A673 (cell line): ENCODE results near the gene ATF7IP2. TPM values are rescaled to one million over a fixed set of nuclear protein-coding genes. Genes with fewer than 3 reads are reported as not detected.

Source experiments
- Bru-seq: library from RNA; stranded (reverse); fragments of 400-500 nt; gene quantifications from one replicate; lab custom pipeline; 2021; lab: Mats Ljungman, UMichigan
- BruChase-seq, 2 experiments: library from RNA; stranded (reverse); fragments of 400-500 nt; gene quantifications; one replicate each; lab custom pipeline; 2021; lab: Mats Ljungman, UMichigan
- BruUV-seq: library from RNA; stranded (reverse); fragments of 400-500 nt; replicated peaks from 2 replicates; lab custom pipeline; 2021; lab: Mats Ljungman, UMichigan
- CTCF ChIA-PET: fragments of 300-600 bp; sonication (Branson Sonifier 250); formaldehyde crosslinking; loops from one replicate; lab custom pipeline; 2022; ENCODE audit warnings: antibody characterized with exemption; lab: Charles Lee
- POLR2A ChIA-PET: fragments of 300-600 bp; sonication (Branson Sonifier 250); formaldehyde crosslinking; loops from one replicate; lab custom pipeline; 2022; ENCODE audit warnings: antibody characterized with exemption; ENCODE audit not compliant: low non-redundant PET; lab: Charles Lee
- DNase-seq: peaks from one replicate; pipeline ENCODE4 v3.0.0-alpha.2; 2015; ENCODE audit warnings: low spot score
- H3K27ac ChIP-seq: fragments of 200-600 bp; sonication (generic); 2 replicates; pipeline ENCODE4 v1.5.1; 2016; ENCODE audit warnings: mixed run types, low read depth, mild to moderate bottlenecking, mixed read lengths, antibody characterized with exemption, low read length; ENCODE audit not compliant: poor library complexity, severe bottlenecking
- H3K27me3 ChIP-seq: fragments of 200-600 bp; sonication (generic); replicated peaks from 2 replicates; pipeline ENCODE4 v1.6.1; 2017; ENCODE audit warnings: mixed run types, low read depth, mild to moderate bottlenecking, mixed read lengths, antibody characterized with exemption, low read length; ENCODE audit not compliant: insufficient read depth, poor library complexity
- H3K36me3 ChIP-seq: fragments of 200-600 bp; sonication (generic); 2 replicates; pipeline ENCODE4 v1.6.1; 2016; ENCODE audit warnings: mixed run types, mild to moderate bottlenecking, mixed read lengths, antibody characterized with exemption, low read length; ENCODE audit not compliant: insufficient read depth, poor library complexity, severe bottlenecking
- H3K4me1 ChIP-seq: fragments of 200-600 bp; sonication (generic); 2 replicates; pipeline ENCODE4 v1.6.1; 2017; ENCODE audit warnings: mixed run types, mild to moderate bottlenecking, mixed read lengths, antibody characterized with exemption, low read length; ENCODE audit not compliant: insufficient read depth, poor library complexity, severe bottlenecking
- H3K4me3 ChIP-seq: fragments of 200-600 bp; sonication (generic); 2 replicates; pipeline ENCODE4 v1.5.1; 2016; ENCODE audit warnings: low read depth, mixed run types, mild to moderate bottlenecking, mixed read lengths, low read length; ENCODE audit not compliant: poor library complexity, severe bottlenecking
- H3K9me3 ChIP-seq: fragments of 200-600 bp; sonication (generic); 2 replicates; pipeline ENCODE4 v1.6.1; 2016; ENCODE audit warnings: mixed run types, low read depth, mild to moderate bottlenecking, mixed read lengths, antibody characterized with exemption, low read length; ENCODE audit not compliant: poor library complexity, severe bottlenecking
- EZH2 ChIP-seq: fragments of 200-600 bp; sonication (generic); IDR thresholded peaks from 2 replicates; pipeline ENCODE4 v1.6.1; 2017; ENCODE audit warnings: borderline replicate concordance, low read depth, mild to moderate bottlenecking, mixed read lengths, antibody characterized with exemption, low read length; ENCODE audit not compliant: poor library complexity, severe bottlenecking
- intact Hi-C: fragments of 100-400 bp; cut with micrococcal nuclease; formaldehyde crosslinking; loops from one replicate; pipeline ENCODE4 v1.10.0; 2022; ENCODE audit not compliant: unreplicated experiment
- long read RNA-seq: library from polyadenylated mRNA; stranded (forward); transcript quantifications from one replicate; pipeline ENCODE4 v2.0.0, GENCODE V29; 2022
- total RNA-seq: library from RNA; stranded (reverse); gene quantifications from 2 replicates; pipeline ENCODE4 v1.2.3, GENCODE V29; 2021
- TF ChIP-seq, protein P1 (sequence below): fragments of 300-800, 200-600 bp; sonication (generic); conservative IDR thresholded peaks from 2 replicates; pipeline ENCODE4 v1.5.1; 2017; ENCODE audit warnings: low read depth, mild to moderate bottlenecking, antibody characterized with exemption, low read length, moderate library complexity, mixed read lengths

ATF7IP2 gene, protein sequence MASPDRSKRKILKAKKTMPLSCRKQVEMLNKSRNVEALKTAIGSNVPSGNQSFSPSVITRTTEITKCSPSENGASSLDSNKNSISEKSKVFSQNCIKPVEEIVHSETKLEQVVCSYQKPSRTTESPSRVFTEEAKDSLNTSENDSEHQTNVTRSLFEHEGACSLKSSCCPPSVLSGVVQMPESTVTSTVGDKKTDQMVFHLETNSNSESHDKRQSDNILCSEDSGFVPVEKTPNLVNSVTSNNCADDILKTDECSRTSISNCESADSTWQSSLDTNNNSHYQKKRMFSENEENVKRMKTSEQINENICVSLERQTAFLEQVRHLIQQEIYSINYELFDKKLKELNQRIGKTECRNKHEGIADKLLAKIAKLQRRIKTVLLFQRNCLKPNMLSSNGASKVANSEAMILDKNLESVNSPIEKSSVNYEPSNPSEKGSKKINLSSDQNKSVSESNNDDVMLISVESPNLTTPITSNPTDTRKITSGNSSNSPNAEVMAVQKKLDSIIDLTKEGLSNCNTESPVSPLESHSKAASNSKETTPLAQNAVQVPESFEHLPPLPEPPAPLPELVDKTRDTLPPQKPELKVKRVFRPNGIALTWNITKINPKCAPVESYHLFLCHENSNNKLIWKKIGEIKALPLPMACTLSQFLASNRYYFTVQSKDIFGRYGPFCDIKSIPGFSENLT
- total RNA-seq (20.9 and 21.9 TPM in 2 replicates), Bru-seq, nascent RNA (percentile 72 among the genes with signal in this experiment), BruChase-seq, experiment 1, labeled RNA remaining after a 2-hour chase (percentile 74 among the genes with signal in this experiment), BruChase-seq, experiment 2, labeled RNA remaining after a 6-hour chase (percentile 76 among the genes with signal in this experiment)
- long read RNA-seq, transcript ATF7IP2-214 (3 exons, 576 nt), result major isoform, 5 of 9 reads
- long read RNA-seq, partial matches to known transcripts, result 0 of 9 reads
- long read RNA-seq, other reads (novel, unspliced or antisense), result 2 of 9 reads

DNA sequence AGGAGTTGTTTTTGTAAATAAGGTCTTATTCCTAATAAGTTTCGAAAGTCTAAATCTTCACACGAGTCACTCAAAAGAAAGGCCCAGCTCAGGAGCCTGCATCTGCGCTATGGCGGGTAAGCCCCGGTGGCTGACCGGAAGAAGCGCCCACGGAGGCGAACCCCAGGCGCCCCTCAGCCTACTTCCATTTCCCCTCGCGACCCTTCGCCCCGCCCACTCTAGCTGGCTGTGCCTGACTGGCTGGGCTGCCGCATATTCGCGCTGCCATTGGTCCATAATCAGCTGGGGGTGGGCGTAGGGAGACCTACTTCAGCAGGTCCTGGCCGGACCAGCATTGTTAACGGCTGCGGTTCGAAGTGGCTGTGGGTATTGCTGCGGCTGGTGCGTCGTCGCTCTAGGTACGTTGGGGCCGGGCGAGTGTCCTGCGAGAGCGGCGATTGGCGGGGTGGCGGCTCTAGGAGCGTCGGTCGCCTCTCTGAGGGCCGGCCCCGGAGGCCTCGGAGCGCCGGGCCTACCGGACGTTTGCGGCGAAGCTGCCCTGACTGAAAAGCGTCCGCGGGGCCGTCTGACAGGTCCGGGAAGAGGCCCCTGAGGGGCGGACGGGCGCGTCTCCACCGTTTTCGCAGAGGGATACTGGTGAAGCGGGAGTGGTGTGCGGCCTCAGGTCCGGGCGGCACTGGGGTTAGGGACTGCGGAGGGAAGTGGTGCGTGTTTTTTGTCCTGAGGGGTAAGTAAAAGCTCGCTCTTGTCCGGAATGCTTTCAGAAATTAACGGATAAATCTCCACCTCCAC is at the start of gene ATF7IP2:
ATF7IP2 (plus strand) TSS at position 337 of the 792 bp plus-strand sequence. CDS start 44,560 bp downstream, outside the sequence.
- Histone ChIP-seq H3K4me3 (peak within 1 kb of the TSS; percentile 82), H3K4me1 (no peaks in the 10 kb centered on the region), H3K27ac (peak within 1 kb of the TSS; percentile 89), H3K36me3 (peaks cover 8% of the 10 kb centered on the region), H3K9me3 (peaks cover 9% of the 10 kb centered on the region), H3K27me3 (no peaks in the 10 kb centered on the region)
- POLR2A ChIA-PET, result interaction anchor here (0.7 kb wide), 1 partner anchor 352 kb away, joined by 5 read pairs; no protein-coding TSS in a partner anchor
- no TSS peak for BruUV-seq
- DNase-seq, result peak; percentile 96
- intact Hi-C loops, result loop anchor here (10.0 kb wide), 1 partner anchor 119 kb away; no protein-coding TSS in a partner anchor
- CTCF ChIA-PET, result no interaction called here
- TF ChIP-seq, protein P1, sequence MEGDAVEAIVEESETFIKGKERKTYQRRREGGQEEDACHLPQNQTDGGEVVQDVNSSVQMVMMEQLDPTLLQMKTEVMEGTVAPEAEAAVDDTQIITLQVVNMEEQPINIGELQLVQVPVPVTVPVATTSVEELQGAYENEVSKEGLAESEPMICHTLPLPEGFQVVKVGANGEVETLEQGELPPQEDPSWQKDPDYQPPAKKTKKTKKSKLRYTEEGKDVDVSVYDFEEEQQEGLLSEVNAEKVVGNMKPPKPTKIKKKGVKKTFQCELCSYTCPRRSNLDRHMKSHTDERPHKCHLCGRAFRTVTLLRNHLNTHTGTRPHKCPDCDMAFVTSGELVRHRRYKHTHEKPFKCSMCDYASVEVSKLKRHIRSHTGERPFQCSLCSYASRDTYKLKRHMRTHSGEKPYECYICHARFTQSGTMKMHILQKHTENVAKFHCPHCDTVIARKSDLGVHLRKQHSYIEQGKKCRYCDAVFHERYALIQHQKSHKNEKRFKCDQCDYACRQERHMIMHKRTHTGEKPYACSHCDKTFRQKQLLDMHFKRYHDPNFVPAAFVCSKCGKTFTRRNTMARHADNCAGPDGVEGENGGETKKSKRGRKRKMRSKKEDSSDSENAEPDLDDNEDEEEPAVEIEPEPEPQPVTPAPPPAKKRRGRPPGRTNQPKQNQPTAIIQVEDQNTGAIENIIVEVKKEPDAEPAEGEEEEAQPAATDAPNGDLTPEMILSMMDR, result no peak
- TF ChIP-seq EZH2, result no peak

DNA sequence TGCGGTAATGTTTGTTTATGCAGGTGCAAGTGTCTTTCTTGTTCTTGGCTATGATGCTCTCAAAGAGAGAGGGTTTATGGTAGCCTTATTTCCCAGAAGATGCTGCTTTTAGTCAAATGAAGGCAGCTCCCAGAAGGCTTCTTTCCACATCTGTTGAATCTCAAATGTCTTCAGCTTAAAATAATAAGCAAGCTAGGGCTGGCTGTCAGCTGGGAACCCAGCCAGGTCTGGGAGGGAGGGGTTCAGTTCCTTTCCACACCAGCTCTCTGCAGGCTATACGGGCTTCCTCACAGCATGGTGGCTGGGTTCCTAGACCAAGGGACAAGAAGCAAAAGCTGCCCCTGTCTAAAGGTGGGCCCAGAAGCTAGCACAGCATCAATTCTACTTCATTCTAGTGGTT is 47.4 kb upstream of the ATF7IP2 start:
- TF ChIP-seq, protein P1, result no peak
- TF ChIP-seq EZH2, result no peak
- ChIA-PET CTCF (no interaction called here), POLR2A (no interaction called here)
- intact Hi-C loops, result no loop called here
- H3K4me3 ChIP-seq, result no peak overlapping the region
- H3K4me1 ChIP-seq, result no peaks in the 10 kb centered on the region
- H3K27me3 ChIP-seq, result no peaks in the 10 kb centered on the region
- H3K36me3 ChIP-seq, result no peaks in the 10 kb centered on the region
- no TSS peak for BruUV-seq
- H3K27ac ChIP-seq, result no peak overlapping the region
- no peak for DNase-seq
- H3K9me3 ChIP-seq, result no peaks in the 10 kb centered on the region
